GM18507 (cell line): ENCODE data around the gene CHRNA1.
"Not testable (repeated sequence)": the region's sequence is repeated elsewhere in the genome, so short reads cannot be mapped to it uniquely, and the experiment has no call there.

Experiments
- DNase-seq: peaks from one replicate; pipeline ENCODE4 v3.0.0; 2011; ENCODE audit warnings: low read depth; ENCODE audit not compliant: insufficient read length; ENCODE audit errors: extremely low spot score
- FAIRE-seq: peaks from 2 replicates; lab custom pipeline; 2011; peaks lifted over from hg19 to GRCh38; lab: Jason Lieb, UNC

The CHRNA1 gene

DNA sequence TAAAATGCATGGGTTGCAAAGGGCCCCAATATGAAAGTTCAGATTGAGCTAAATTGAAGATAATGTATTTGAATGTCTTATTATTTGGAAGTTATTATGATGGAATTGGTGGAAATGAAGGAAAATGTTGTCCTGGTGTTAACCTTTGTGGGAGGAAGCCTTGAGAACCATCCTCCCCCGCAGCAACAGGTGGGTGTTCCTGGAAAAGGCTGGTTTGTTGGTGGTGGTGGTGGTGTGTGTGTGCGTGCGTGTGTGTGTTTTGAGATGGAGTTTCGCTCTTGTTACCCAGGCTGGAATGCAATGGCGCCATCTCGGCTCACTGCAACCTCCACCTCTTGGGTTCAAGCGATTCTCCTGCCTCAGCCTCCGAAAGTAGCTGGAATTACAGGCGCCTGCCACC is 36.2 kb downstream of the CHRNA1 start:
- DNase-seq (no peak), FAIRE-seq (no peak)

GRCh38 chr2:174726212-174726611 is 38.1 kb downstream of the CHRNA1 start:
- DNase-seq (no peak), FAIRE-seq (no peak)

GRCh38 chr2:174722942-174723592 is 41.2 kb downstream of the CHRNA1 start:
- no peak for DNase-seq

GRCh38 chr2:174719016-174719415 is 45.3 kb downstream of the CHRNA1 start:
- DNase-seq (no peak), FAIRE-seq (no peak)

More at GRCh38 chr2:174722942-174723592, 41.2 kb downstream of the CHRNA1 start:
- FAIRE-seq = no peak

DNA sequence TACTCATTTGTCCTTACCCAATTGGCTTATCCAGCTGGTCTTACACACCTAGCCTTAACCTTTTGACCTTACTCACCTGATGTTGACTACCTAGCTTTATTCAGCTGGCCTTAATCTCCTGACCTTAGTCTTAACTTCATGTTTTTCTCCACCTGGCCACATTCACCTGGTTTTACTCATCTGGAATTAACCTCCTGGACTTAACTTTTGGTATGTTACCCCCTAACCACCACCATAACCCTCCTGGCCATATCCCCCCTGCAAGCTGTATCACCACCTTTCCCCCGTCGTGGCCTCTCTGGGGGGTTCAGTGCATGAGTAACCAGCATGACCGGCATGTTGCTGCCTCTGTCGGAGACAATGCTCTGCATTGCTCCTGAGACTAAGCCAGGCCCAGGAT is 45.7 kb downstream of the CHRNA1 start:
- DNase-seq (no peak), FAIRE-seq (no peak)

DNA sequence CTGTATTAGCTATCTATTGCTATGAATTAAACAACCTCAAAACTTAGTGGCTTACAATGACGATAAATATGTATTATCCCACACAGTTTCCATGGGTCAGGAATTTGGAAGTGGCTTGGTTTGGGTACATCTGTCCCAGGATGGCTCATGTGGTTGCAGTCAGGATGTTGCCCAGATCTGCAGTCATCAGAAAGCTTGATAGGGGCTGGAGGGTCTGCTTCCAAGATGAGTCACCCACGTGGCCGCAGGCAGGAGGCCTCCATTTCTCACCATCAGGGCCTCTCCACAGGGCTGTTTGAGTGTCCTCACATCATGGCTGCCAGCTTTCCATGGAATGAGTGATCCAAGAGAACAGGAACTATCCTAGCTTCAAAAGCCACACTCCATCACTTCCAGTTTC is 46.4 kb downstream of the CHRNA1 start:
- no peak for DNase-seq
- no peak for FAIRE-seq

- no peak for FAIRE-seq
- DNase-seq = no peak
Observed at GRCh38 chr2:174717273-174717672, 47.0 kb downstream of the CHRNA1 start.

- DNase-seq = no peak
Observed at GRCh38 chr2:174716785-174717184, 47.5 kb downstream of the CHRNA1 start.

DNA sequence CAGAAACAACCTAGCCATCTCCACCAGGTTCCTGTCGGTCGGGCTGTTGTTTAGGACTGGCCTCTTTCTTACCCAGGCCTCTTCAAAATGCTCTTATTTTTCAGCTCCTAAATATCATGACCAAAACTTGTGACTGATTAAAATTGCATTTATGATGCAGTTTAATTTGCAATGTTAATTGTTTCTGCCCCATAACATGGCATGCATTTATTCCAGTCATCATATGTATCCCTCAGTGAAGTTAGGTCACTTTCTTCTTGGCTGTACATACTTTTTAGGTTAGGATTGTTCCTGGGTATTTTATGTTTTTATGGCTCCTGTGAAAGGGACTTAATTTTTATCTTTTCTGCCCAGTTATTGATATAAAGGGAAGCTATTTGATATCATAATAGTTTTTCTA is 50.6 kb downstream of the CHRNA1 start:
- FAIRE-seq = no peak

More at GRCh38 chr2:174716785-174717184, 47.5 kb downstream of the CHRNA1 start:
- no peak for FAIRE-seq

DNA sequence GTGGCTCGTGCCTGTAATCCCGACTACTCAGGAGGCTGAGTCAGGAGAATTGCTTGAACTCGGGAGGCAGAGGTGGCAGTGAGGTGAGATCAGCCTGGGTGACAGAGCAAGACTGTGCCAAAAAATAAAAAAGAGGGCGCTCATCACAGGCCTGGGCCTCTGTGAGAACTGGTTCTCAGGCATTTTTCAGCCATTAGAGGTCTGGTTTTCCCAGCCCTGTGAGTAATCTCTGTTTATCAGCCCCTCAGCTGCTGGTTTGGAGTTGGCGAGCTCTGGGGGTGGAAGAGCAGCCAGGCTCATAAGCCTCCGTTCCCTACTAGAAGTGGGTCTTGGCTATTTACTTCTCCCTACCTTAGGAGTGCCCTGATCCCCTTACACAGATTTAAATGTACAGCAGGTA is 53.1 kb downstream of the CHRNA1 start:
- FAIRE-seq = no peak
- no peak for DNase-seq

More for the DNA sequence above, 50.6 kb downstream of the CHRNA1 start:
- no peak for DNase-seq

- DNase-seq, FAIRE-seq: not testable (repeated sequence)
Observed at GRCh38 chr2:174709416-174710004, 54.8 kb downstream of the CHRNA1 start.

GRCh38 chr2:174708713-174709112 is 55.6 kb downstream of the CHRNA1 start:
- DNase-seq = no peak
- FAIRE-seq = no peak

GRCh38 chr2:174705321-174705720 is 59.0 kb downstream of the CHRNA1 start:
- FAIRE-seq = no peak
- DNase-seq = no peak

DNA sequence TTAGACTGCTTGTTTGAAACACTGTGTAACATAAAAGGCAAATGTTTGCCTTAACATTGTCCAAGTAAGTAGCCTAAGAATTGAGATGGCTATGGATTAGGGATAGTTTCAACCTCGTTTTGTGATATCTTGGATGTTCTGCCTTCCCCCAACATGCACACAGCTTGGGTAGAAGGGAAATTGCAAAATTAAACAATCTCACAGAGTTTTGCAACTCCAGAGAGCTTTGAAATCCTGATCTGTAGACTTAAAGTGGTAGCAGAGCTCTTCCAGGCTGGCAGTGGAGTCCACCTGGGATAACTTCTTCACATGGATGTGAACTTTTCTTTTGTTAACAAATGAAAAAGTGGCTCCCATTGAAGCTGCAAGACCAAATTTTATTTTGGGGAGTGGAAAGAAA is 59.6 kb downstream of the CHRNA1 start:
- no peak for DNase-seq
- no peak for FAIRE-seq

- no peak for FAIRE-seq
- DNase-seq = no peak
Observed at GRCh38 chr2:174704061-174704460, 60.2 kb downstream of the CHRNA1 start.

GRCh38 chr2:174703430-174703829 is 60.8 kb downstream of the CHRNA1 start:
- no peak for FAIRE-seq

DNA sequence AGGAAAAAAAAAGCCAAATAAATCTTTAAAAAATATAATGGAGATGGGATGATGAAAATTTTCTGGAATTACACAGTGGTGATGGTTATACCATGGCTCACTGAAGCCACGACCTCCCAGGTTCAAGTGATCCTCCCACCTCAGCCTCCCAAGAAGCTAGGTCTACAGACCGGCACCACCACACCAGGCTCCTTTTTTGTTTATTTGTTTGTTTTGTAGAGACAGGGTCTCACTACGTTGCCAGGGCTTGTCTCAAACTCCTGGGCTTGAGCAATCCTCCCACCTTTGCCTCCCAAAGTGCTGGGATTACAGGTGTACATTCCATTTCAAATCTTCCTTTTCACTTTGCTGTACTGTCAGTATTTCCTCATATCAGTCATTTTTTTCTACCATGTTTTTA is 61.7 kb downstream of the CHRNA1 start:
- no peak for FAIRE-seq
- DNase-seq = no peak

More at GRCh38 chr2:174703430-174703829, 60.8 kb downstream of the CHRNA1 start:
- no peak for DNase-seq

GRCh38 chr2:174699993-174700766 is 64.1 kb downstream of the CHRNA1 start:
- FAIRE-seq (peak; percentile 85), DNase-seq (peak; percentile 47)
